OCI-M1 (cell line): ENCODE measurements around the gene SMAD5.

ENCODE experiments used
- DNase-seq: peaks from one replicate; lab custom pipeline; 2025; lab: John Stamatoyannopoulos, UW

Gene SMAD5

DNA sequence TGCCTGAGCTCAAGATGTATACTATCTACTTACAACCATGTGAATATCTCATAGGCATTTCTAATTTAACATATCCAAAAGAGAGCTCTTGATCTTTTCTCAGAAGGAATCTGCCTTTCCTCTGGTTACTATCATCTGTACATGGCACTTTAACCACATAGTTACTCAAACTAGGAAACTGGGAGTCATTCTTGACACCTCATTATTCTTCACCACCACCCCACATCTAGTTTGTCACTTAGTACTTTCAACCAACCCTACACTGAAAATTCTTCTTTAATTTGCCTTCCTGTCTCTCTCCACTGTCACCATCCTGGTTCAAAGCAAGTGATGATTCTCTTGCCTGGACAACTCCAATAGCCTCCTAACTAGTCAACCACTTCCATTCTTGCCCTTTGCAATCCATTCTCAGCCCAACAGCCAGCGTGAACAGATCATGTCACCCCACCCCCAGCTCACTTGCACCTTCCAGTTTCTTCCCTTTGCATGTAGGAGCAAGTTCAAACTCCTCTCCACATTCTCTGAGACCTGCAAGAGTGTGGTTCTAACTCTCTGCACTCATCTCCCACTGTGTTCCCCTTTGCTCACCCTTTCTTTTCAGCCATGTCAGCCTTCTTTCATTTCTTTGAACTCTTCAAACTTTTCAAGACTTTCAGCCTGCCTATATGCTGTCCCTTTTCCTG, 17.3 kb upstream of the SMAD5 start:
- no peak for DNase-seq

GRCh38 chr5:136120529-136120928, 12.1 kb upstream of the SMAD5 start:
- no peak for DNase-seq

GRCh38 chr5:136123236-136123768, 9.3 kb upstream of the SMAD5 start:
- DNase-seq: no peak

DNA sequence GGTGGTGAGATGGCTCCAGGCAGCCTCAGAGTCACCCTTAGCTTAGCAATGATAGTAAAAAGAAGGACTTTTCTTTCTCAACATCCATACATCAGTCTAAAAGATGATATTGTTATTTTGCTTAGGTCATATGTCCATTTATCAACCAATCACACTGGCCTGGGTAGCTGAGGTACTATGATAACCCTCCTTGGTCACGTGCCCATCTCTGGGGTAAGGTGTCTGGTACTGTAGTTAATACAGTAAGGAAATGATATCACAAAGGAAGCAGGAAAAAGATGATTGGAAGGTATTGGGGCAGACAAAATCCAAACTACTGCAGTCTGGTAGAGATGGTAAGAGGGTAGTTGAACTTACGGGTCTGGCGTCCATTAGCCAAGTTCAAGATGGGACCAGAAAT, 5.1 kb upstream of the SMAD5 start:
- DNase-seq: no peak

GRCh38 chr5:136128481-136128880, 4.2 kb upstream of the SMAD5 start:
- DNase-seq: no peak

GRCh38 chr5:136129445-136129844, 3.2 kb upstream of the SMAD5 start:
- DNase-seq: no peak

DNA sequence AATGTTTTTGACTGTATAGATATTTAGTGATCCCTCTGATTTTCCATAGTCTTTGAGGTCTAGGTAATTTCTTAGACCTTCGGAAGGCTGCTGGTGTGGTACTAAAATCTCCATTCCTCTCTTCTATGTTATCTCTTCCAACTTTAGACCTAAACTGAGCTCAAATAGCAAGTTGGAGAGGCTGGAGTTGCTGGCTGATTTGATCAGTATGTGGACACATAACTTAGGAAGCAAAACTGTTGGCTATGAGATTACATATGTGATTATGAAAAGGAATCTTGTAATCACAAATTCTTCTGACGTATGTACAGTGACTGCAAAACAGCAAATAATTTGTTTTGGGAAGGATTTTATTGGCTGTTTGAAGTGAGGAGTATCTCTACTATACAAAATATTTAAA, 2.1 kb upstream of the SMAD5 start:
- no peak for DNase-seq

GRCh38 chr5:136132087-136132486, 558 bp upstream of the SMAD5 start:
- peak; percentile 65 for DNase-seq

GRCh38 chr5:136133222-136133921, 727 bp downstream of the SMAD5 start:
- peak; percentile 82 for DNase-seq

GRCh38 chr5:136133922-136134379, 1.3 kb downstream of the SMAD5 start:
- peak; percentile 38 for DNase-seq

DNA sequence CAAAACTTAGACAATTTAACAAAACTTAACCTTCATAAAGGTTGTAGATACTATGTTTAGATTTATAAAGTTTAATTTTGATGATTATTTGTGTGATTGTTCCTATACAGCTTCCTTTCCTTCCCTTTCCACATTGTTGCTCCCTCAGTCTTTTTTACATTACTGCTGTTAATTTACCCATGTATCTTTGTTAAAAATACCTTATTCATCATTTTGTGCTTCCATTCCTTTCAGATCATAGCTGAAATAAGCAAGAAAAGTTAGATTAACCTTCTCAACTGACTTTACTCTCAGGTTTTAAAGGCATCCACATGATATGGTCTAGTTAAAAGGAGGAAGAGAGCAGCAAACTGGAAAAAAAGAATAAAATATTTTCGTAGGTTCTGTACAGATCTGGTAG, 2.0 kb downstream of the SMAD5 start:
- no peak for DNase-seq

GRCh38 chr5:136135536-136135935, 2.9 kb downstream of the SMAD5 start:
- DNase-seq: no peak

GRCh38 chr5:136137497-136138220, 5.0 kb downstream of the SMAD5 start:
- peak; percentile 28 for DNase-seq

- no peak for DNase-seq
Observed at GRCh38 chr5:136141561-136141960, 8.9 kb downstream of the SMAD5 start.

GRCh38 chr5:136143312-136143711, 10.7 kb downstream of the SMAD5 start:
- DNase-seq: peak; percentile 15

DNA sequence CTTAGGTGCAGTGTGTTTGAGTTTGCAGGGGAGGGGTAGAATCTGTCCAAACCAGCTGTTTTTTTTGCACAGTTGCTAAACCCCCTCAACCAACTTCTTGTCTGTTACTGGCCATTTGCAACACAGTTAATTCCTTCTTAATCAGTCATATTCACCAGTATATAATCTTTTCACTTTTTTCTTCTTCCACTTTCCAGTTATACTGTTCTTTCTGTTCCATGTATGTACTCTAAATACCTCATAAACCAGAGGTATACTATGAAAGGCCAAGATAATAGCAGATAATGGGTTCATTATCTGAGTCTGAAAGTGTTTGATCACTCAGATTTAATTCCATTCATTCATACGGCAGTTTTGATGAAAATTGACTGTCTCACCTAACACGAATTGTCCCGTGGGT, 11.1 kb downstream of the SMAD5 start:
- DNase-seq: no peak

GRCh38 chr5:136145030-136145429, 12.4 kb downstream of the SMAD5 start:
- DNase-seq: no peak

DNA sequence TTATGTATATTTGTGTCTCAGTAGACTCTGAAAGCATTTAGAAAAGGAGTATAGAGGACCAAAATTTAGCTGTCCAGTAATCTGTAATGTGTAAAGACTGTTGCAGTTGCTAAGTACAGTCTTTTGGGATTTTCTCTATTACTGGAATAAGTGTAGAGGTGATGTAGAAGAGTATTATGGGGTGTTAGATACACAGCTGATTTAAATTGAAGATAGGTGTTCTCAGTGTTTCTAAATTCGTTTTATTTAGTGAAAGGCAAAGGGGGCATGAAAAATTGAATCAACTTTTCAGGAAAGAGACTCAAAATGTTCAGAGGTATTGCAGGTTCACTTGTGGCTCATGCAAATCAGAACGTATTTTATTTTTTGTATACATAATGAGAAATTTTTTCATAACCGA, 13.6 kb downstream of the SMAD5 start:
- no peak for DNase-seq

- peak; percentile 16 for DNase-seq
Observed at GRCh38 chr5:136147632-136148031, 15.0 kb downstream of the SMAD5 start.

- peak; percentile 25 for DNase-seq
Observed at GRCh38 chr5:136149891-136150290, 17.2 kb downstream of the SMAD5 start.

DNA sequence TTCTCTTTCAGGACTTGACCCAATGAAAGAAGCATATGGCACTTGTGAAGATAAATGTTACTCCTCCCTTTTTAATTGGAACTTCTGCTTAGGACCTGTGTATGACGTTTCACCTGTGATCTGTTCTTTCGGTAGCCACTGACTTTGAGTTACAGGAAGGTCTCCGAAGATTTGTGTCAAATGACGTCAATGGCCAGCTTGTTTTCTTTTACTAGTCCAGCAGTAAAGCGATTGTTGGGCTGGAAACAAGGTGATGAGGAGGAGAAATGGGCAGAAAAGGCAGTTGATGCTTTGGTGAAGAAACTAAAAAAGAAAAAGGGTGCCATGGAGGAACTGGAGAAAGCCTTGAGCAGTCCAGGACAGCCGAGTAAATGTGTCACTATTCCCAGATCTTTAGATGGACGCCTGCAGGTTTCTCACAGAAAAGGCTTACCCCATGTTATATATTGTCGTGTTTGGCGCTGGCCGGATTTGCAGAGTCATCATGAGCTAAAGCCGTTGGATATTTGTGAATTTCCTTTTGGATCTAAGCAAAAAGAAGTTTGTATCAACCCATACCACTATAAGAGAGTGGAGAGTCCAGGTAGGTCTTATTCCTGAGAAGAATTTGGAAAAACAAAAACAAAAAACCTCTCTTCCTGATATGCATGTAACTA, 21.1 kb downstream of the SMAD5 start:
- no peak for DNase-seq

DNA sequence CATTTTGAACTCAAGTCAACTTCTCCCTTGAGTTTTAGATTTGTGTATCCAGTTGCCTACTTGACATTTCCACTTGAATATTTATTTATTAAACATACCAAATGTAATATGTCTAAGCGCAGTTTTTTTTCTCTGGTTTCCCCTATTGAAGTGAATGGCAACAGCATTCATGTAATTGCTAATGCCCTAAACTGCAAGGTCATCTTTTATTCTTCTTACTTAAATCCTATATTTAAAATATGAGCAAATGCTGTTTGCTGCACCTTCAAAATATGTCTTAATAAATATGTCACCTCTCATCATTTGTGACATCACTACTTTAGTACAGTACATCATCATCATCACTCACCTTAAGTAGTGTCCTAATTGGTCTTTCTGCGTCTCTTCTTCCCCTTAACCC, 22.4 kb downstream of the SMAD5 start:
- DNase-seq: no peak
